Transverse colon (tissue), 3 donors: ENCODE results near the gene SYT13.

Experiments used
- CTCF ChIP-seq, 5 experiments: fragments of 200-600 bp in 3 of 5; fragments of 450-650 bp in 2 of 5; sonication (generic) in 3 of 5; IDR thresholded peaks; 1 replicate in 2 of 5; 2 replicates in 3 of 5; pipeline ENCODE4 v1.5.1; 2016 to 2017; ENCODE audit warnings: antibody characterized with exemption in 5 of 5, inconsistent platforms in 3 of 5, mild to moderate bottlenecking in 2 of 5, moderate library complexity in 1 of 5
- POLR2A ChIP-seq: fragments of 450-650 bp; IDR thresholded peaks from one replicate; pipeline ENCODE4 v1.6.1; 2016; ENCODE audit warnings: antibody characterized with exemption, mild to moderate bottlenecking, moderate library complexity

- TF ChIP-seq POLR2A: no peak
- TF ChIP-seq CTCF (IDR thresholded peaks at IDR 0.05): no peak
These were observed 26.5 kb downstream of the SYT13 start for GRCh38 chr11:45259592-45259991.
